ENCODE results near the gene CPT1C. TPM values are rescaled to one million over a fixed set of nuclear protein-coding genes. Genes with fewer than 3 reads are reported as not detected.

The CPT1C gene
- total RNA-seq, 1 donor from 2014 or later = 51.7 TPM

DNA sequence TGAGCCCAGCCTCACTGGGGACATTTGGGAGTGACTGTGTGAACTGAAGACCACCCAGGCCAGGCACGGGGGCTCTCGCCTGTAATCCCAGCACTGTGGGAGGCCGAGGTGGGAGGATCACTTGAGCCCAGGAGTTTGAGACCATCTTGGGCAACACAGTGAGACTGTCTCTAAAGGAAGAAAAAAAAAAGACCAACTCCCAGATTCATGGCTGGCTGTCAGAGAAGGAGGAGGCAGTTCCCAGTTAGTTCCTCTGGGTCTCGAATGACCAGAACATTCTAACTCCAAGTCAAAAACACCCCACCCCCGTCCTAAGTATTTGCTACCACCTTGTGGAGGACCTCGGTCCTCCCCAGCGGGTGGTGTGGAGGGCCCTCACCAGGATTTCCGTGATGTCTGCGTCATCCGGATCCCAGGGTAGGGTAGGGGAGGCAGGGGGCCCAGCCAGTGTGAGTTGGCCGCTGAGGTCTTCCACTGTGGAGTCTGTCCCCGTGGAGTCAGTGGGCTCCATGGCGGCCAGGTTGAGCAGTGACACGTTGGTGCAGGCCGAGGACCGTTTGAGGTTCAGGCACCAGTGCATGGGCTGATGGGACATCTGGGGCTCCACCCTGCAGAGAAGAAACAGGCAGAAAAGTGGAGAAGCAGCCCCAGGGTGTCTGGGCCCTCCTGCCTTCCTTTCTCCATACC lies 70.9 kb downstream of the CPT1C start:
- peak overlapping the region; percentile 57 for H2AFZ ChIP-seq (replicated peaks)
- no peaks in the 10 kb centered on the region for H3K79me2 ChIP-seq (ENCODE audit: low read depth)
- H3K9ac ChIP-seq = no peak overlapping the region
- DNase-seq (ENCODE audit: low spot score) = no peak
- no peak overlapping the region for H3K4me3 ChIP-seq
- no peak overlapping the region for H3K4me3 Mint-ChIP-seq
- H3K27me3 Mint-ChIP-seq (ENCODE audit: insufficient read depth, low read depth) = peaks cover 6% of the 10 kb centered on the region
- peaks cover 12% of the 10 kb centered on the region for H3F3A ChIP-seq (ENCODE audit: low read depth)
- TF ChIP-seq, protein P1, sequence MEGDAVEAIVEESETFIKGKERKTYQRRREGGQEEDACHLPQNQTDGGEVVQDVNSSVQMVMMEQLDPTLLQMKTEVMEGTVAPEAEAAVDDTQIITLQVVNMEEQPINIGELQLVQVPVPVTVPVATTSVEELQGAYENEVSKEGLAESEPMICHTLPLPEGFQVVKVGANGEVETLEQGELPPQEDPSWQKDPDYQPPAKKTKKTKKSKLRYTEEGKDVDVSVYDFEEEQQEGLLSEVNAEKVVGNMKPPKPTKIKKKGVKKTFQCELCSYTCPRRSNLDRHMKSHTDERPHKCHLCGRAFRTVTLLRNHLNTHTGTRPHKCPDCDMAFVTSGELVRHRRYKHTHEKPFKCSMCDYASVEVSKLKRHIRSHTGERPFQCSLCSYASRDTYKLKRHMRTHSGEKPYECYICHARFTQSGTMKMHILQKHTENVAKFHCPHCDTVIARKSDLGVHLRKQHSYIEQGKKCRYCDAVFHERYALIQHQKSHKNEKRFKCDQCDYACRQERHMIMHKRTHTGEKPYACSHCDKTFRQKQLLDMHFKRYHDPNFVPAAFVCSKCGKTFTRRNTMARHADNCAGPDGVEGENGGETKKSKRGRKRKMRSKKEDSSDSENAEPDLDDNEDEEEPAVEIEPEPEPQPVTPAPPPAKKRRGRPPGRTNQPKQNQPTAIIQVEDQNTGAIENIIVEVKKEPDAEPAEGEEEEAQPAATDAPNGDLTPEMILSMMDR (IDR thresholded peaks at IDR 0.05) = no peak
- TF ChIP-seq EZH2 (IDR thresholded peaks at IDR 0.05) (no peak), EZH2phosphoT487 (IDR thresholded peaks at IDR 0.05) (no peak)
- no peak overlapping the region for H3K4me2 ChIP-seq
- H3K9me3 ChIP-seq (ENCODE audit: low read depth) = no peaks in the 10 kb centered on the region
- H3K36me3 Mint-ChIP-seq = no peaks in the 10 kb centered on the region
- no peaks in the 10 kb centered on the region for H4K20me1 ChIP-seq (ENCODE audit: low read depth)
- no peaks in the 10 kb centered on the region for H3K9me3 Mint-ChIP-seq
- H3K27me3 ChIP-seq = no peaks in the 10 kb centered on the region
- H3K36me3 ChIP-seq = no peaks in the 10 kb centered on the region
- H3K27ac Mint-ChIP-seq = no peak overlapping the region
- peaks cover 28% of the 10 kb centered on the region for H3K4me1 Mint-ChIP-seq
- peaks cover 4% of the 10 kb centered on the region for H3K4me1 ChIP-seq
- no peak overlapping the region for H3K27ac ChIP-seq

GRCh38 chr19:49763230-49763629 lies 72.3 kb downstream of the CPT1C start, which contains the start of gene TSKS:
TSS of gene TSKS (minus strand) at chr19:49763306. CDS start at chr19:49763247, 59 bp downstream.
- Histone ChIP-seq H3K36me3 (no peaks in the 10 kb centered on the region), H2AFZ (replicated peaks) (peak within 1 kb of the TSS; percentile 40), H3K9ac (no peak within 1 kb of the TSS), H3F3A (ENCODE audit: low read depth) (peaks cover 12% of the 10 kb centered on the region), H3K4me2 (no peak within 1 kb of the TSS), H3K27me3 (no peaks in the 10 kb centered on the region), H3K4me1 (peaks cover 9% of the 10 kb centered on the region), H3K9me3 (ENCODE audit: low read depth) (no peaks in the 10 kb centered on the region), H4K20me1 (ENCODE audit: low read depth) (no peaks in the 10 kb centered on the region), H3K79me2 (ENCODE audit: low read depth) (peaks cover 13% of the 10 kb centered on the region), H3K4me3 (no peak within 1 kb of the TSS), H3K27ac (no peak within 1 kb of the TSS)
- no peaks in the 10 kb centered on the region for H3K9me3 Mint-ChIP-seq
- DNase-seq (ENCODE audit: low spot score) = no peak
- TF ChIP-seq, protein P1 (IDR thresholded peaks at IDR 0.05) = no peak
- TF ChIP-seq EZH2phosphoT487 (IDR thresholded peaks at IDR 0.05) (no peak), EZH2 (IDR thresholded peaks at IDR 0.05) (no peak)
- H3K27ac Mint-ChIP-seq = peak within 1 kb of the TSS; percentile 36
- peaks cover 6% of the 10 kb centered on the region for H3K27me3 Mint-ChIP-seq (ENCODE audit: insufficient read depth, low read depth)
- peaks cover 34% of the 10 kb centered on the region for H3K4me1 Mint-ChIP-seq
- no peaks in the 10 kb centered on the region for H3K36me3 Mint-ChIP-seq
- no peak within 1 kb of the TSS for H3K4me3 Mint-ChIP-seq

Small RNAs within 50 kb of the gene (microRNA-seq; reads per million reads assigned to microRNA genes)
- not detected for gene MIR5088

Small RNAs within 50 kb of the gene (small RNA-seq; reads per million reads assigned to genes)
- not detected for gene MIR5088

Other genes with a start within 250 kb of the CPT1C start
- gene SLC17A7, start 249.6 kb upstream of the CPT1C start, total RNA-seq (ENCODE audit: low replicate concordance) = 1.4 TPM in 2 replicates
- gene PIH1D1, start 239.3 kb upstream of the CPT1C start, total RNA-seq (ENCODE audit: low replicate concordance) = 133 and 168 TPM in 2 replicates
- 14.7 and 77.6 TPM in 2 replicates for gene ALDH16A1, start 237.9 kb upstream of the CPT1C start, total RNA-seq (ENCODE audit: low replicate concordance)
- 0.24 and 0.96 TPM in 2 replicates for gene FLT3LG, start 216.9 kb upstream of the CPT1C start, total RNA-seq (ENCODE audit: low replicate concordance)
- gene RPL13A, start 203.5 kb upstream of the CPT1C start, total RNA-seq (ENCODE audit: low replicate concordance) = 2,053 and 3,348 TPM in 2 replicates
- gene RPS11, start 194.7 kb upstream of the CPT1C start, total RNA-seq (ENCODE audit: low replicate concordance) = 5,448 and 6,772 TPM in 2 replicates
- 10.0 and 30.8 TPM in 2 replicates for gene FCGRT, start 178.5 kb upstream of the CPT1C start, total RNA-seq (ENCODE audit: low replicate concordance)
- gene RCN3, start 163.1 kb upstream of the CPT1C start, total RNA-seq (ENCODE audit: low replicate concordance) = 4.2 and 4.5 TPM in 2 replicates
- 26.2 and 68.3 TPM in 2 replicates for gene NOSIP, start 110.6 kb upstream of the CPT1C start, total RNA-seq (ENCODE audit: low replicate concordance)
- gene PRRG2, start 109.8 kb upstream of the CPT1C start, total RNA-seq (ENCODE audit: low replicate concordance) = 0.09 and 0.68 TPM in 2 replicates
- gene PRR12, start 99.9 kb upstream of the CPT1C start, total RNA-seq (ENCODE audit: low replicate concordance) = 3.2 and 9.0 TPM in 2 replicates
- gene RRAS, start 51.0 kb upstream of the CPT1C start, total RNA-seq (ENCODE audit: low replicate concordance) = 9.6 and 15.2 TPM in 2 replicates
- 8.7 and 27.5 TPM in 2 replicates for gene SCAF1, start 48.9 kb upstream of the CPT1C start, total RNA-seq (ENCODE audit: low replicate concordance)
- 29.5 and 65.1 TPM in 2 replicates for gene IRF3, start 25.3 kb upstream of the CPT1C start, total RNA-seq (ENCODE audit: low replicate concordance)
- gene BCL2L12, start 25.2 kb upstream of the CPT1C start, total RNA-seq (ENCODE audit: low replicate concordance) = 6.1 and 41.8 TPM in 2 replicates
- 480 and 755 TPM in 2 replicates for gene PRMT1, start 13.8 kb upstream of the CPT1C start, total RNA-seq (ENCODE audit: low replicate concordance)
- 6.0 and 9.4 TPM in 2 replicates for gene ADM5, start 1.5 kb upstream of the CPT1C start, total RNA-seq (ENCODE audit: low replicate concordance)
- 0.37 TPM in 1 of 2 replicates, not detected in the other for gene TSKS, start 72.2 kb downstream of the CPT1C start, total RNA-seq (ENCODE audit: low replicate concordance)
- 61.6 and 137 TPM in 2 replicates for gene AP2A1, start 75.9 kb downstream of the CPT1C start, total RNA-seq (ENCODE audit: low replicate concordance)
- gene FUZ, start 122.2 kb downstream of the CPT1C start, total RNA-seq (ENCODE audit: low replicate concordance) = 24.6 and 37.8 TPM in 2 replicates
- gene MED25, start 127.2 kb downstream of the CPT1C start, total RNA-seq (ENCODE audit: low replicate concordance) = 44.9 and 54.1 TPM in 2 replicates
- 63.5 and 218 TPM in 2 replicates for gene PTOV1, start 160.0 kb downstream of the CPT1C start, total RNA-seq (ENCODE audit: low replicate concordance)
- gene PNKP, start 176.5 kb downstream of the CPT1C start, total RNA-seq (ENCODE audit: low replicate concordance) = 41.1 and 72.4 TPM in 2 replicates
- 2.3 and 13.6 TPM in 2 replicates for gene AKT1S1, start 186.2 kb downstream of the CPT1C start, total RNA-seq (ENCODE audit: low replicate concordance)
- gene TBC1D17, start 186.6 kb downstream of the CPT1C start, total RNA-seq (ENCODE audit: low replicate concordance) = 10.4 and 15.9 TPM in 2 replicates
- 0.56 TPM in 1 of 2 replicates, not detected in the other for gene IL4I1, start 205.8 kb downstream of the CPT1C start, total RNA-seq (ENCODE audit: low replicate concordance)
- gene ATF5, start 238.1 kb downstream of the CPT1C start, total RNA-seq (ENCODE audit: low replicate concordance) = 1.6 and 10.6 TPM in 2 replicates
- gene NUP62, start 238.4 kb downstream of the CPT1C start, total RNA-seq (ENCODE audit: low replicate concordance) = 48.2 and 83.8 TPM in 2 replicates